Fibroblast of lung (primary cell): ENCODE data around the gene DGKG. TPM values are rescaled to one million over a fixed set of nuclear protein-coding genes. Genes with fewer than 3 reads are reported as not detected.

Source experiments
- DNase-seq, 2 donors: peaks; one replicate each; pipeline versions ENCODE4 v3.0.0 to v3.0.0-alpha.2; 2010; ENCODE audit warnings: low read depth in 2 of 2
- H2AFZ ChIP-seq: 2 replicates; pipeline ENCODE4 v1.5.1; 2012; ENCODE audit warnings: low read length, control low read depth, inconsistent platforms
- H3K27ac ChIP-seq: 2 replicates; pipeline ENCODE4 v1.5.1; 2011; ENCODE audit warnings: low read length, control low read depth; ENCODE audit not compliant: insufficient read depth
- H3K27me3 ChIP-seq: 2 replicates; pipeline ENCODE4 v1.5.1; 2011; ENCODE audit warnings: mild to moderate bottlenecking, low read length; ENCODE audit not compliant: control insufficient read depth, insufficient read depth
- H3K36me3 ChIP-seq: 2 replicates; pipeline ENCODE4 v1.5.1; 2011; ENCODE audit warnings: low read length; ENCODE audit not compliant: control insufficient read depth, insufficient read depth
- H3K4me1 ChIP-seq: 2 replicates; pipeline ENCODE4 v1.5.1; 2011; ENCODE audit warnings: low read length; ENCODE audit not compliant: control insufficient read depth, insufficient read depth; ENCODE audit errors: extremely low read depth
- H3K4me2 ChIP-seq: 2 replicates; pipeline ENCODE4 v1.5.1; 2011; ENCODE audit warnings: low read length, control low read depth; ENCODE audit not compliant: insufficient read depth; ENCODE audit errors: extremely low read depth
- H3K4me3 ChIP-seq, 4 experiments: fragments of 200-600 bp in 1 of 4; sonication (generic) in 1 of 4; replicated peaks in 1 of 4; 2 replicates each; pipeline ENCODE4 v1.5.1; 2011 to 2016; ENCODE audit warnings: low read length in 4 of 4, low read depth in 3 of 4, mild to moderate bottlenecking in 3 of 4, control low read depth in 2 of 4, inconsistent platforms in 1 of 4, mixed read lengths in 1 of 4; ENCODE audit not compliant: insufficient read depth in 1 of 4; ENCODE audit errors: control extremely low read depth in 1 of 4
- H3K79me2 ChIP-seq: 2 replicates; pipeline ENCODE4 v1.5.1; 2012; ENCODE audit warnings: mild to moderate bottlenecking, low read length, inconsistent platforms; ENCODE audit not compliant: control insufficient read depth, insufficient read depth
- H3K9ac ChIP-seq: 2 replicates; pipeline ENCODE4 v1.5.1; 2011; ENCODE audit warnings: mild to moderate bottlenecking, low read length, control low read depth; ENCODE audit not compliant: insufficient read depth
- H3K9me3 ChIP-seq: 2 replicates; pipeline ENCODE4 v1.5.1; 2012; ENCODE audit warnings: low read depth, low read length; ENCODE audit not compliant: control insufficient read depth, insufficient read depth
- H4K20me1 ChIP-seq: 2 replicates; pipeline ENCODE4 v1.5.1; 2011; ENCODE audit warnings: low read length; ENCODE audit not compliant: control insufficient read depth, insufficient read depth; ENCODE audit errors: extremely low read depth
- CTCF ChIP-seq, 2 donors: IDR thresholded peaks in 1 of 2; conservative IDR thresholded peaks in 1 of 2; 1 replicate in 1 of 2; 2 replicates in 1 of 2; pipeline ENCODE4 v1.5.1; 2011 to 2012; ENCODE audit warnings: low read length in 2 of 2, control low read depth in 1 of 2, inconsistent platforms in 1 of 2, low read depth in 1 of 2, mild to moderate bottlenecking in 1 of 2
- EZH2 ChIP-seq: IDR thresholded peaks from 2 replicates; pipeline ENCODE4 v1.5.1; 2012; ENCODE audit warnings: low read length, control low read depth, mild to moderate bottlenecking; ENCODE audit errors: missing control alignments
- polyA plus RNA-seq, 2 donors: library from polyadenylated mRNA; depleted of rRNA in 1 of 2; stranded (reverse) in 1 of 2; unstranded in 1 of 2; fragments of >200 nt; gene quantifications; 2 replicates each; pipeline ENCODE4 v1.2.1, GENCODE V29; 2011 to 2012; ENCODE audit warnings: missing spikeins in 1 of 2
- total RNA-seq: library from RNA; depleted of rRNA; stranded (reverse); fragments of >200 nt; gene quantifications from 2 replicates; pipeline ENCODE4 v1.2.1, GENCODE V29; 2014

Gene DGKG
- total and polyA plus RNA-seq, 2 donors (not counting 1 experiment from before 2014, with no cell fraction given) = 3.7 to 4.8 TPM

- no peak overlapping the region for H3K27ac ChIP-seq
- H3K36me3 ChIP-seq = no peaks in the 10 kb centered on the region
- no peaks in the 10 kb centered on the region for H4K20me1 ChIP-seq
- no peak overlapping the region for H3K4me2 ChIP-seq
- no peaks in the 10 kb centered on the region for H3K79me2 ChIP-seq
- no peaks in the 10 kb centered on the region for H3K4me1 ChIP-seq
- no peaks in the 10 kb centered on the region for H3K27me3 ChIP-seq
- no peak overlapping the region for H3K4me3 ChIP-seq
- H3K9me3 ChIP-seq = no peaks in the 10 kb centered on the region
- H3K9ac ChIP-seq = no peak overlapping the region
- TF ChIP-seq CTCF (conservative IDR thresholded peaks at IDR 0.05 in 1 of 2, IDR thresholded peaks at IDR 0.05 in 1 of 2; ENCODE audit: low read depth in 1 of 2, low read length in 2 of 2) = no peak
- no peak for TF ChIP-seq EZH2
- no peak overlapping the region for H2AFZ ChIP-seq
- DNase-seq = peak in 1 of 2 donors; percentile 23
Observed at GRCh38 chr3:186220365-186220764, 141.7 kb downstream of the DGKG start.

- Histone ChIP-seq H2AFZ (no peak overlapping the region), H3K9me3 (no peaks in the 10 kb centered on the region), H3K79me2 (no peaks in the 10 kb centered on the region), H3K9ac (no peak overlapping the region), H3K27me3 (no peaks in the 10 kb centered on the region), H4K20me1 (no peaks in the 10 kb centered on the region), H3K4me1 (no peaks in the 10 kb centered on the region), H3K27ac (no peak overlapping the region), H3K4me2 (no peak overlapping the region), H3K4me3 (no peak overlapping the region), H3K36me3 (no peaks in the 10 kb centered on the region)
- no peak for TF ChIP-seq CTCF (conservative IDR thresholded peaks at IDR 0.05 in 1 of 2, IDR thresholded peaks at IDR 0.05 in 1 of 2; ENCODE audit: low read depth in 1 of 2, low read length in 2 of 2)
- no peak for TF ChIP-seq EZH2
- DNase-seq = no peak
Observed at GRCh38 chr3:186219211-186219638, 142.8 kb downstream of the DGKG start.

GRCh38 chr3:186218421-186218820 lies 143.6 kb downstream of the DGKG start:
- TF ChIP-seq EZH2 (no peak), CTCF (conservative IDR thresholded peaks at IDR 0.05 in 1 of 2, IDR thresholded peaks at IDR 0.05 in 1 of 2; ENCODE audit: low read depth in 1 of 2, low read length in 2 of 2) (no peak)
- Histone ChIP-seq H2AFZ (no peak overlapping the region), H3K4me2 (no peak overlapping the region), H3K4me1 (no peaks in the 10 kb centered on the region), H3K36me3 (no peaks in the 10 kb centered on the region), H3K4me3 (no peak overlapping the region), H3K27me3 (no peaks in the 10 kb centered on the region), H3K79me2 (no peaks in the 10 kb centered on the region), H3K9me3 (no peaks in the 10 kb centered on the region), H3K27ac (no peak overlapping the region), H3K9ac (no peak overlapping the region), H4K20me1 (no peaks in the 10 kb centered on the region)
- DNase-seq = no peak
